Skeletal muscle tissue (tissue), 4 donors: ENCODE data around the gene BAIAP2L1. TPM values are rescaled to one million over a fixed set of nuclear protein-coding genes. Genes with fewer than 3 reads are reported as not detected.

ENCODE experiments used
- H3K27ac ChIP-seq: one replicate; pipeline ENCODE4 v1.7.0; 2013; ENCODE audit warnings: mild to moderate bottlenecking, low read depth, low read length, inconsistent platforms
- H3K27me3 ChIP-seq, 3 donors: one replicate each; pipeline ENCODE4 v1.7.0; 2013; ENCODE audit warnings: low read length in 3 of 3; ENCODE audit not compliant: control insufficient read depth in 3 of 3, insufficient read depth in 3 of 3
- H3K36me3 ChIP-seq, 3 donors: one replicate each; pipeline ENCODE4 v1.7.0; 2013; ENCODE audit warnings: low read length in 3 of 3; ENCODE audit not compliant: control insufficient read depth in 3 of 3, insufficient read depth in 3 of 3
- H3K4me1 ChIP-seq, 3 donors: one replicate each; pipeline ENCODE4 v1.7.0; 2013; ENCODE audit warnings: low read length in 3 of 3, mild to moderate bottlenecking in 3 of 3; ENCODE audit not compliant: control insufficient read depth in 3 of 3, insufficient read depth in 3 of 3
- H3K4me3 ChIP-seq, 3 donors: one replicate each; pipeline ENCODE4 v1.7.0; 2013; ENCODE audit warnings: low read length in 3 of 3
- H3K9ac ChIP-seq, 3 donors: one replicate each; pipeline ENCODE4 v1.7.0; 2013; ENCODE audit warnings: low read length in 3 of 3, mild to moderate bottlenecking in 3 of 3, moderate library complexity in 2 of 3, low read depth in 1 of 3
- H3K9me3 ChIP-seq, 3 donors: one replicate each; pipeline ENCODE4 v1.7.0; 2013; ENCODE audit warnings: low read length in 3 of 3; ENCODE audit not compliant: control insufficient read depth in 3 of 3
- total RNA-seq: library from RNA; depleted of rRNA; stranded (reverse); fragments of >200 nt; gene quantifications from one replicate; pipeline ENCODE4 v1.2.3, GENCODE V29; 2014
- donor health status: Osteomylitis.

Gene BAIAP2L1
- total RNA-seq, 1 donor from 2014 or later: 1.6 TPM

DNA sequence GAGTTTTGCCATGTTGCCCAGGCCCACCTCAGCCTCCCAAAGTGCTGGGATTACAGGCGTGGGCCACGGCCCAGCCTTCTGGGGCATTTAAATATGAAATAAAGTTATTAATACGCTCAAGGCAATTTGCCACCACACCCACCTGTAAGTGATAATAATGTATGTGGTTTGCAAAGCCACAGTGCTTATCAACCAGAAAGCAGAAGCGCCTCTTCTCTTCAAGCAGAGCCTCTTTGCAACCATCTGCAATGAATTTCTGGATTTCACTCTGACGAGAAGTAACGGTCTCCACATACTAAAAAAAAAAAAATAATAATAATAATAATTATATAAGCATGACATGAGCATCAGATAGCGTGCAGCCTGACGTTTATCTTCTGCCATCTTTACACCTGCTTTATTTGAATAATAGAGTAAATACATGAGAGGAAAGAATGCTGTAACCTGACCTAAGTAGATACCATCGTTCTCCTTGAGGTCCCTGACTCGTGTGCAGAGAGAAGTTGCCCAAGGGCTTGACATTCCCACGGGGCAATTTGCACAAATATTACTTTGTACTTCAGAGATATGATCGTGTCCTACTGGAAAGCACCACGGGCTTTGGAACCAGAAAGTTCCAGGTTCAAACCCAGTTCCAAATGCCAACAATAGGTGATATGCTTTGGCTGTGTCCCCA, 85.4 kb downstream of the BAIAP2L1 start:
- H3K9ac ChIP-seq: no peak overlapping the region
- H3K4me1 ChIP-seq: no peaks in the 10 kb centered on the region

DNA sequence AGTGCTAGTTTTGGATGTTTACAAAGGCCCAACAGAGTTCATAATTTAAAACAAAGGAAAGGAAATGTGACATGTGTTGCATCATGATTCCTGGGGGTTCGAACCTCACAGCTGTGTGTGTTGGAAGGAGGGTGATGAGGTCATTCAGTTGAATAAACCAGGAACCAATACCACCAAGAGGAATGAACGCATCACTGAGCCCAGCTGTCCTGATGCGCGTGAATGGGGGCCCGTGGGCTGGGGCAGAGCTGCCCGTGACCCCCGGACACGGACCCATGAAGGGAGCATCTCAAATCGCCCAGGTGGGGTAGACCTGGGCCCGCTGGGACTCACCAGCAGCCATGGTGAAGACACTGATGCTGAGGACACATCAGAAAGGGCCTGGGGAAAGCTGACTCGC, 86.4 kb downstream of the BAIAP2L1 start:
- peaks cover 0 to 6% (median 0%) of the 10 kb centered on the region in 3 donors for H3K36me3 ChIP-seq
- H3K9me3 ChIP-seq: no peaks in the 10 kb centered on the region
- no peaks in the 10 kb centered on the region for H3K4me1 ChIP-seq
- H3K9ac ChIP-seq: no peak overlapping the region
- no peak overlapping the region for H3K27ac ChIP-seq
- H3K4me3 ChIP-seq: no peak overlapping the region
- H3K27me3 ChIP-seq: no peaks in the 10 kb centered on the region

More for the DNA sequence above, 85.4 kb downstream of the BAIAP2L1 start:
- Histone ChIP-seq H3K9me3 (no peaks in the 10 kb centered on the region), H3K36me3 (peaks cover 0 to 6% (median 0%) of the 10 kb centered on the region in 3 donors), H3K27me3 (no peaks in the 10 kb centered on the region), H3K4me3 (no peak overlapping the region), H3K27ac (no peak overlapping the region)

DNA sequence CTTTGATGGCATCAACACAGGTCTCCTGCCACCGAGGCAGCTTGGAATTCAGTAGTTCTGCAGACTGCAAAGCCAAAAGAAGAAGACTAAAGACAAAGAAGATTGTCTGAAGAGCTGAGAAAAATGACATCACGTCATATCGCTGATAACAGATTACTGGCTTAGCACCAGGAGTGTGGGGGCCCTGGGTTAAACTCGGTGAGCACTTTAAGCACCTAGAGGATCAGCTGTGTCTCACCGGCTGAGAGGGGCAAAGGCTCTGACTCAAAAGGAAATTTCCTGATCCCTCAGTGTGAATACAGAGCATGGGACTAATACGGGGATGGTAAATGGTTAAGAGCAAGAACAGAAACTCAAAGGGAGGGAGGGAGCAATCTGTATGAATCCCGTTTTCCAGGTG, 88.7 kb downstream of the BAIAP2L1 start:
- H3K9ac ChIP-seq: no peak overlapping the region
- H3K4me1 ChIP-seq: no peaks in the 10 kb centered on the region
- H3K9me3 ChIP-seq: no peaks in the 10 kb centered on the region
- no peak overlapping the region for H3K27ac ChIP-seq
- H3K27me3 ChIP-seq: no peaks in the 10 kb centered on the region
- H3K4me3 ChIP-seq: no peak overlapping the region
- peaks cover 11 to 15% (median 12%) of the 10 kb centered on the region in 3 donors for H3K36me3 ChIP-seq

- H3K27me3 ChIP-seq: no peaks in the 10 kb centered on the region
- H3K9me3 ChIP-seq: no peaks in the 10 kb centered on the region
- no peak overlapping the region for H3K9ac ChIP-seq
- no peaks in the 10 kb centered on the region for H3K4me1 ChIP-seq
- H3K36me3 ChIP-seq: peaks cover 11 to 23% (median 16%) of the 10 kb centered on the region in 3 donors
- H3K4me3 ChIP-seq: no peak overlapping the region
- no peak overlapping the region for H3K27ac ChIP-seq
These were observed 91.3 kb downstream of the BAIAP2L1 start for GRCh38 chr7:98309566-98309965.

- H3K4me1 ChIP-seq: no peaks in the 10 kb centered on the region
- H3K9me3 ChIP-seq: no peaks in the 10 kb centered on the region
- H3K36me3 ChIP-seq: peaks cover 11 to 23% (median 16%) of the 10 kb centered on the region in 3 donors
- H3K27me3 ChIP-seq: no peaks in the 10 kb centered on the region
- no peak overlapping the region for H3K27ac ChIP-seq
- H3K4me3 ChIP-seq: no peak overlapping the region
- H3K9ac ChIP-seq: no peak overlapping the region
These were observed 92.9 kb downstream of the BAIAP2L1 start for GRCh38 chr7:98307971-98308466.

DNA sequence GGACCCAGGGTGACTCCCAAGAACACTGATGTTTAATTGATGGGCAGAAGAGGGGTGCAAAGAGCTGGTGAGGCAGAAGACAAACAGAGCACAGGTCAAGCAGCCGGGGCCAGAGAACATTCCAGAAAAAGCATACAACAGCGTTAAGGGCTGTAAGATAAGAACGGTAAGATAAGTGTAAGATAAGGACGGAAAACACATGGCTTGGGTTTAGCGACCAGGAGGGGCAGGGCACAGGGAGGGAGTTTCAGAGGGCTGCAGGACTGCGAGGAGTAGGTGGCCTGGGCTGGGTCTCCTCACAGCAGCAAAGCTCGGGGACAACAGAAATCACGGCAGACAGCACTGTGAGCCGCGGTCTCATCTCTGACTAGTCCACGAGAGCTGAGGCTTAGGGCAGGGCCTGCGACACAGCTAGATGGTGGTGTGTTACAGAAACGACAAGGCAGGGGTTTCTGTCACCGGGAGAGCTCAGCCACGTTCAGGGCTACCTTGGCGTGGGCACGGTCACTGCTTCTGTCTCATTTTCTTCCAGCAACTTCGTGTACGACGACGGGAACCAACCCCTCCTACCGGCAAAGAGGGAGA, 94.8 kb downstream of the BAIAP2L1 start:
- Histone ChIP-seq H3K9me3 (no peaks in the 10 kb centered on the region), H3K36me3 (peaks cover 11 to 23% (median 13%) of the 10 kb centered on the region in 3 donors), H3K27ac (no peak overlapping the region), H3K4me3 (no peak overlapping the region), H3K27me3 (no peaks in the 10 kb centered on the region), H3K9ac (no peak overlapping the region), H3K4me1 (no peaks in the 10 kb centered on the region)

- Histone ChIP-seq H3K4me1 (no peaks in the 10 kb centered on the region), H3K27ac (no peak overlapping the region), H3K9ac (no peak overlapping the region), H3K36me3 (peaks cover 11 to 23% (median 21%) of the 10 kb centered on the region in 3 donors), H3K4me3 (no peak overlapping the region), H3K9me3 (no peaks in the 10 kb centered on the region), H3K27me3 (no peaks in the 10 kb centered on the region)
These were observed 97.0 kb downstream of the BAIAP2L1 start for GRCh38 chr7:98303906-98304305.

GRCh38 chr7:98303176-98303865, 97.6 kb downstream of the BAIAP2L1 start:
- Histone ChIP-seq H3K36me3 (peaks cover 10 to 20% (median 19%) of the 10 kb centered on the region in 3 donors), H3K9me3 (no peaks in the 10 kb centered on the region), H3K9ac (no peak overlapping the region), H3K27me3 (no peaks in the 10 kb centered on the region), H3K4me3 (no peak overlapping the region), H3K4me1 (no peaks in the 10 kb centered on the region), H3K27ac (no peak overlapping the region)

- Histone ChIP-seq H3K9me3 (no peaks in the 10 kb centered on the region), H3K27me3 (no peaks in the 10 kb centered on the region), H3K4me3 (no peak overlapping the region), H3K36me3 (peaks cover 0 to 14% (median 9%) of the 10 kb centered on the region in 3 donors), H3K27ac (no peak overlapping the region), H3K4me1 (no peaks in the 10 kb centered on the region), H3K9ac (no peak overlapping the region)
These were observed 99.0 kb downstream of the BAIAP2L1 start for GRCh38 chr7:98301693-98302470.
